Effector CD4-positive, alpha-beta T cell (primary cell): Measurements from ENCODE around the gene ADAMTS1. TPM values are rescaled to one million over a fixed set of nuclear protein-coding genes. Genes with fewer than 3 reads are reported as not detected.
"Not testable (repeated sequence)": the region's sequence is repeated elsewhere in the genome, so short reads cannot be mapped to it uniquely, and the experiment has no call there.

Experiments used
- DNase-seq: peaks from one replicate; pipeline ENCODE4 v3.0.0-alpha.2; 2020
- total RNA-seq: gene quantifications from one replicate; lab custom pipeline; 2026; lab: John Stamatoyannopoulos, UW

Gene ADAMTS1
- total RNA-seq: not detected

- DNase-seq: no peak
Measured at GRCh38 chr21:26845066-26845758, at the start of gene ADAMTS1. TSS of gene ADAMTS1 (minus strand) at chr21:26845409. CDS start at chr21:26844954, 455 bp downstream.

- DNase-seq: no peak
Measured at GRCh38 chr21:26892151-26892550, 46.9 kb upstream of the ADAMTS1 start.

GRCh38 chr21:26888931-26889330 is 43.7 kb upstream of the ADAMTS1 start:
- DNase-seq: no peak

- no peak for DNase-seq
Measured at GRCh38 chr21:26888256-26888655, 43.0 kb upstream of the ADAMTS1 start.

GRCh38 chr21:26887251-26887650 is 42.0 kb upstream of the ADAMTS1 start:
- DNase-seq: no peak

- no peak for DNase-seq
Measured at GRCh38 chr21:26884436-26884835, 39.2 kb upstream of the ADAMTS1 start.

GRCh38 chr21:26883768-26884167 is 38.6 kb upstream of the ADAMTS1 start:
- no peak for DNase-seq

GRCh38 chr21:26881504-26882228 is 36.5 kb upstream of the ADAMTS1 start:
- DNase-seq: no peak

GRCh38 chr21:26877018-26877417 is 31.8 kb upstream of the ADAMTS1 start:
- DNase-seq: no peak

- no peak for DNase-seq
Measured at GRCh38 chr21:26874347-26874746, 29.1 kb upstream of the ADAMTS1 start.

GRCh38 chr21:26865857-26866256 is 20.6 kb upstream of the ADAMTS1 start:
- DNase-seq: no peak

GRCh38 chr21:26856871-26857350 is 11.7 kb upstream of the ADAMTS1 start:
- not testable (repeated sequence) for DNase-seq

GRCh38 chr21:26854695-26855094 is 9.5 kb upstream of the ADAMTS1 start:
- DNase-seq: not testable (repeated sequence)

- DNase-seq: no peak
Measured at GRCh38 chr21:26852423-26852822, 7.2 kb upstream of the ADAMTS1 start.

GRCh38 chr21:26851109-26851944 is 6.1 kb upstream of the ADAMTS1 start:
- no peak for DNase-seq

GRCh38 chr21:26850116-26850643 is 5.0 kb upstream of the ADAMTS1 start:
- no peak for DNase-seq

GRCh38 chr21:26849428-26850115 is 4.4 kb upstream of the ADAMTS1 start:
- no peak for DNase-seq

- DNase-seq: no peak
Measured at GRCh38 chr21:26847921-26848320, 2.7 kb upstream of the ADAMTS1 start.

GRCh38 chr21:26847002-26847401 is 1.8 kb upstream of the ADAMTS1 start:
- no peak for DNase-seq

- DNase-seq: no peak
Measured at GRCh38 chr21:26846036-26846931, 1.1 kb upstream of the ADAMTS1 start.

GRCh38 chr21:26845759-26846035 is 488 bp upstream of the ADAMTS1 start:
- no peak for DNase-seq
